ENCODE data around the gene RAB7B. TPM values are rescaled to one million over a fixed set of nuclear protein-coding genes. Genes with fewer than 3 reads are reported as not detected.

RAB7B gene
- polyA plus RNA-seq, 2 of the 4 experiments (the other 2 are of a cell fraction), result 0.08 to 0.30 TPM

DNA sequence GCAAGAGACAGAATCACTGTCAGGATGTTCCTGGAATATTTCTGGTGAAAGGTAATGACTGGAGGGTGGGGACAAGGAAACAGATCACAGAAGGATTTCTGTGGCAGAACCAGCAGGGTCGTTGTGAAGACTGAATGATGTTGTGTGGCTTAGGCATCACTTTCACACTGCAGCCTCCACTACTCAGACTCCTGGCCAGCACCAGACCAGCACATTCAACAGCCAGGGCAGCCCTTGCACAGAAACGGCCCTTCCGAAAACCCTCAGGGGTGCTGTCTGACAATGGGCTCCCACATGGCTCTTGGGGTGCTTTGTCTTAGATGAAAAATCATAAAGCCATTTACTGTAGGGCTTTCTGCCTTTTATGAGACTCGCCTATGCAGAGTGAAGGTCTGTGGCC is 3.8 kb upstream of the RAB7B start:
- no peak for TF ChIP-seq MAZ (IDR thresholded peaks at IDR 0.05; ENCODE audit: borderline replicate concordance, low read depth, low read length)
- TF ChIP-seq EHF (CRISPR knock-in tag; IDR thresholded peaks at IDR 0.05), result no peak
- no peak for TF ChIP-seq RNF2 (IDR thresholded peaks at IDR 0.05; ENCODE audit: borderline replicate concordance, low read depth)
- Histone ChIP-seq H3K4me2 (no peak overlapping the region), H3K4me1 (peaks cover 15% of the 10 kb centered on the region), H3K9me3 (no peaks in the 10 kb centered on the region), H3K27ac (no peak overlapping the region), H3K4me3 (no peak overlapping the region)
- no peak for FAIRE-seq
- ATAC-seq, result no peak
- CTCF ChIA-PET, result interaction anchor here (1.1 kb wide), 1 partner anchor 30 kb away, joined by 3 read pairs; no protein-coding TSS in a partner anchor
- POLR2A ChIA-PET, result no interaction called here
- DNase-seq (ENCODE audit: low read depth in 1 of 2, low spot score in 1 of 2), result no peak
- 44% methylated on average over 4 of the region's 4 CpGs for WGBS (ENCODE audit: missing lambda C conversion rate)

GRCh38 chr1:206005778-206006180 is 2.6 kb upstream of the RAB7B start:
- CTCF ChIA-PET, result interaction anchor here (0.7 to 1.6 kb wide), 2 partner anchors 21 to 25 kb away, joined by 3 read pairs; no protein-coding TSS in a partner anchor
- DNase-seq (ENCODE audit: low read depth in 1 of 2, low spot score in 1 of 2) (no peak), FAIRE-seq (no peak), ATAC-seq (no peak)
- no peak for TF ChIP-seq POLR2AphosphoS2 (conservative IDR thresholded peaks at IDR 0.05; ENCODE audit: low read length)
- no peak for TF ChIP-seq RNF2 (IDR thresholded peaks at IDR 0.05; ENCODE audit: borderline replicate concordance, low read depth)
- TF ChIP-seq TP53 (CRISPR knock-in tag; IDR thresholded peaks at IDR 0.05), result no peak
- TF ChIP-seq ZSCAN20 (CRISPR knock-in tag; IDR thresholded peaks at IDR 0.05), result no peak
- TF ChIP-seq EHMT2 (IDR thresholded peaks at IDR 0.05; ENCODE audit: low read depth), result no peak
- TF ChIP-seq, protein P1, sequence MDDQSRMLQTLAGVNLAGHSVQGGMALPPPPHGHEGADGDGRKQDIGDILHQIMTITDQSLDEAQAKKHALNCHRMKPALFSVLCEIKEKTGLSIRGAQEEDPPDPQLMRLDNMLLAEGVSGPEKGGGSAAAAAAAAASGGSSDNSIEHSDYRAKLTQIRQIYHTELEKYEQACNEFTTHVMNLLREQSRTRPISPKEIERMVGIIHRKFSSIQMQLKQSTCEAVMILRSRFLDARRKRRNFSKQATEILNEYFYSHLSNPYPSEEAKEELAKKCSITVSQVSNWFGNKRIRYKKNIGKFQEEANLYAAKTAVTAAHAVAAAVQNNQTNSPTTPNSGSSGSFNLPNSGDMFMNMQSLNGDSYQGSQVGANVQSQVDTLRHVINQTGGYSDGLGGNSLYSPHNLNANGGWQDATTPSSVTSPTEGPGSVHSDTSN (IDR thresholded peaks at IDR 0.05), result no peak
- TF ChIP-seq FOSB (CRISPR knock-in tag; IDR thresholded peaks at IDR 0.05), result no peak
- TF ChIP-seq E2F6 (IDR thresholded peaks at IDR 0.05; ENCODE audit: borderline replicate concordance, low read depth), result no peak
- TF ChIP-seq RAD21 (conservative IDR thresholded peaks at IDR 0.05 in 1 of 2, IDR thresholded peaks at IDR 0.05 in 1 of 2), result no peak
- no peak for TF ChIP-seq BCL3 (IDR thresholded peaks at IDR 0.05)
- Histone ChIP-seq H3K27ac (no peak overlapping the region), H3K4me2 (no peak overlapping the region), H3K4me3 (no peak overlapping the region), H3K9me3 (no peaks in the 10 kb centered on the region), H3K4me1 (peaks cover 23% of the 10 kb centered on the region)
- POLR2A ChIA-PET, result no interaction called here
- 67% methylated on average over 8 of the region's 8 CpGs for WGBS (ENCODE audit: missing lambda C conversion rate)

GRCh38 chr1:206005234-206005633 is 2.0 kb upstream of the RAB7B start:
- TF ChIP-seq EHF (CRISPR knock-in tag; IDR thresholded peaks at IDR 0.05), result no peak
- no peak for TF ChIP-seq RFX5 (IDR thresholded peaks at IDR 0.05)
- no peak for TF ChIP-seq POLR2A (IDR thresholded peaks at IDR 0.05; ENCODE audit: low read length)
- no peak for TF ChIP-seq MAFK (IDR thresholded peaks at IDR 0.05; ENCODE audit: partially characterized antibody)
- no peak for TF ChIP-seq NFE2L2 (conservative IDR thresholded peaks at IDR 0.05; ENCODE audit: low read length)
- TF ChIP-seq HDAC2 (IDR thresholded peaks at IDR 0.05), result no peak
- TF ChIP-seq FOSB (CRISPR knock-in tag; IDR thresholded peaks at IDR 0.05), result no peak
- no peak for TF ChIP-seq HOXA7 (CRISPR knock-in tag; IDR thresholded peaks at IDR 0.05)
- no peak for TF ChIP-seq ATOH8 (CRISPR knock-in tag; IDR thresholded peaks at IDR 0.05; ENCODE audit: low read depth)
- TF ChIP-seq POLR2AphosphoS2 (conservative IDR thresholded peaks at IDR 0.05; ENCODE audit: low read length), result no peak
- no peak for TF ChIP-seq ZSCAN20 (CRISPR knock-in tag; IDR thresholded peaks at IDR 0.05)
- TF ChIP-seq CBX8 (IDR thresholded peaks at IDR 0.05), result no peak
- TF ChIP-seq SMC3 (IDR thresholded peaks at IDR 0.05), result no peak
- TF ChIP-seq KDM5A (IDR thresholded peaks at IDR 0.05), result no peak
- TF ChIP-seq BCL3 (IDR thresholded peaks at IDR 0.05), result no peak
- Histone ChIP-seq H3K9me3 (no peaks in the 10 kb centered on the region), H3K4me2 (no peak overlapping the region), H3K4me3 (no peak overlapping the region), H3K4me1 (peaks cover 24% of the 10 kb centered on the region), H3K27ac (no peak overlapping the region)
- FAIRE-seq (no peak), DNase-seq (ENCODE audit: low read depth in 1 of 2, low spot score in 1 of 2) (no peak), ATAC-seq (no peak)
- ChIA-PET POLR2A (interaction anchor here (0.8 kb wide), 1 partner anchor 10 kb away, joined by 4 read pairs; no protein-coding TSS in a partner anchor), CTCF (interaction anchor here (1.6 kb wide), 1 partner anchor 20 kb away, joined by 3 read pairs; no protein-coding TSS in a partner anchor)
- WGBS (ENCODE audit: missing lambda C conversion rate), result 84% methylated on average over 7 of the region's 7 CpGs
